ENCODE results near the gene HLA-DRB1. TPM values are rescaled to one million over a fixed set of nuclear protein-coding genes. Genes with fewer than 3 reads are reported as not detected.

Gene HLA-DRB1
- total and polyA plus RNA-seq, 8 donors, result 11.2 to 665 (median 23.1) TPM

GRCh38 chr6:32609731-32610640, 20.3 kb upstream of the HLA-DRB1 start:
- TF ChIP-seq CTCF (IDR thresholded peaks at IDR 0.05), result no peak
- H3K9me3 ChIP-seq, result no peaks in the 10 kb centered on the region
- ATAC-seq (peak; percentile 95), DNase-seq (peak in 3 of 4 donors; percentile 49 to 74 (median 55))
- peaks cover 0 to 27% of the 10 kb centered on the region in 2 donors for H3K4me1 ChIP-seq
- H3K27ac ChIP-seq, result peak overlapping the region; percentile 61 to 86
- no peaks in the 10 kb centered on the region for H3K36me3 ChIP-seq
- intact Hi-C loops (cut with DNase I), result no loop called here
- no peaks in the 10 kb centered on the region for H3K27me3 ChIP-seq
- H3K4me3 ChIP-seq, result no peak overlapping the region

- DNase-seq (no peak), ATAC-seq (no peak)
- no peak for TF ChIP-seq CTCF (IDR thresholded peaks at IDR 0.05)
- Histone ChIP-seq H3K4me3 (no peak overlapping the region), H3K9me3 (no peaks in the 10 kb centered on the region), H3K27ac (peak overlapping the region; percentile 61 to 86), H3K4me1 (peaks cover 0 to 27% of the 10 kb centered on the region in 2 donors), H3K27me3 (no peaks in the 10 kb centered on the region), H3K36me3 (no peaks in the 10 kb centered on the region)
- intact Hi-C loops (cut with DNase I), result no loop called here
Observed at GRCh38 chr6:32609391-32609730, 19.7 kb upstream of the HLA-DRB1 start.

- peaks cover 0 to 31% of the 10 kb centered on the region in 2 donors for H3K4me1 ChIP-seq
- intact Hi-C loops (cut with DNase I), result no loop called here
- ATAC-seq, result no peak
- H3K4me3 ChIP-seq, result no peak overlapping the region
- TF ChIP-seq CTCF (IDR thresholded peaks at IDR 0.05), result no peak
- no peak for DNase-seq
- no peaks in the 10 kb centered on the region for H3K36me3 ChIP-seq
- H3K9me3 ChIP-seq, result no peaks in the 10 kb centered on the region
- peak overlapping the region in 1 of 2 donors; percentile 86 for H3K27ac ChIP-seq
- no peaks in the 10 kb centered on the region for H3K27me3 ChIP-seq
Observed at GRCh38 chr6:32608362-32608761, 18.7 kb upstream of the HLA-DRB1 start.

GRCh38 chr6:32607988-32608298, 18.3 kb upstream of the HLA-DRB1 start:
- intact Hi-C loops (cut with DNase I), result no loop called here
- Histone ChIP-seq H3K27me3 (no peaks in the 10 kb centered on the region), H3K4me3 (no peak overlapping the region), H3K36me3 (no peaks in the 10 kb centered on the region), H3K9me3 (no peaks in the 10 kb centered on the region), H3K4me1 (peaks cover 0 to 34% of the 10 kb centered on the region in 2 donors), H3K27ac (peak overlapping the region in 1 of 2 donors; percentile 5)
- no peak for TF ChIP-seq CTCF (IDR thresholded peaks at IDR 0.05)
- ATAC-seq, result no peak
- no peak for DNase-seq

- ATAC-seq, result no peak
- no peak overlapping the region for H3K4me3 ChIP-seq
- no peaks in the 10 kb centered on the region for H3K27me3 ChIP-seq
- no peak for TF ChIP-seq CTCF (IDR thresholded peaks at IDR 0.05)
- H3K27ac ChIP-seq, result peak overlapping the region in 1 of 2 donors; percentile 5
- no peaks in the 10 kb centered on the region for H3K9me3 ChIP-seq
- H3K4me1 ChIP-seq, result peaks cover 0 to 34% of the 10 kb centered on the region in 2 donors
- no peaks in the 10 kb centered on the region for H3K36me3 ChIP-seq
- intact Hi-C loops (cut with DNase I), result no loop called here
- no peak for DNase-seq
Observed at GRCh38 chr6:32607263-32607987, 17.8 kb upstream of the HLA-DRB1 start.

Measured in left lung (tissue), 10 donors.